IPS-20b (cell line): ENCODE results near the gene IREB2.

Experiments used
- H3K27ac ChIP-seq: one replicate; pipeline ENCODE4 v1.5.1; 2013; ENCODE audit warnings: low read length
- H3K27me3 ChIP-seq: 2 replicates; pipeline ENCODE4 v1.6.1; 2013; ENCODE audit warnings: mild to moderate bottlenecking, low read length, inconsistent platforms; ENCODE audit not compliant: insufficient read depth
- H3K36me3 ChIP-seq: 2 replicates; pipeline ENCODE4 v1.6.1; 2013; ENCODE audit warnings: low read depth, mild to moderate bottlenecking, inconsistent platforms, low read length, moderate library complexity; ENCODE audit not compliant: insufficient read depth
- H3K4me1 ChIP-seq: 2 replicates; pipeline ENCODE4 v1.6.1; 2013; ENCODE audit warnings: mild to moderate bottlenecking, control low read depth, inconsistent platforms, low read length, moderate library complexity; ENCODE audit not compliant: insufficient read depth
- H3K4me3 ChIP-seq: 2 replicates; pipeline ENCODE4 v1.5.1; 2013; ENCODE audit warnings: mild to moderate bottlenecking, low read length, inconsistent platforms
- H3K9ac ChIP-seq: 2 replicates; pipeline ENCODE4 v1.6.1; 2013; ENCODE audit warnings: low read depth, mild to moderate bottlenecking, inconsistent platforms, low read length, moderate library complexity
- H3K9me3 ChIP-seq: 2 replicates; pipeline ENCODE4 v1.6.1; 2013; ENCODE audit warnings: mild to moderate bottlenecking, low read depth, low read length, inconsistent platforms; ENCODE audit not compliant: insufficient read depth

The IREB2 gene

DNA sequence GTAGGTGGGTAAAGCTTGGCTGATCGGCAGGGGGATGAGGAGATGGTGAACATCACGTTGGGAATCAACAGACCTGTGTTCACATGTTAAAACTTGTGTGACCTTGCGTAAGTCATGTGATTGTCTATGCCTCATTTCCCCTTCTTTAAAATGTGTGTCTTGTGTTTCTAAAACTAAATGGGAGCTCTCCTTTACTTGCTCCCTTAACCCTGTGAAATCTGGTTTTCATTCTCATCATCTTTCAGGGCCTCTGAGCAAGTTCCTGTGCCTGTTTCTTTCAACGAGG lies 29.7 kb upstream of the IREB2 start:
- Histone ChIP-seq H3K36me3 (no peaks in the 10 kb centered on the region), H3K4me1 (no peaks in the 10 kb centered on the region), H3K9ac (no peak overlapping the region), H3K27ac (no peak overlapping the region), H3K9me3 (no peaks in the 10 kb centered on the region), H3K4me3 (no peak overlapping the region), H3K27me3 (no peaks in the 10 kb centered on the region; the same call in 1 of the 2 replicates)

GRCh38 chr15:78408961-78409360 lies 29.1 kb upstream of the IREB2 start:
- no peaks in the 10 kb centered on the region for H3K9me3 ChIP-seq
- no peak overlapping the region for H3K4me3 ChIP-seq
- no peak overlapping the region for H3K27ac ChIP-seq
- no peaks in the 10 kb centered on the region for H3K4me1 ChIP-seq
- H3K9ac ChIP-seq: no peak overlapping the region
- H3K36me3 ChIP-seq: no peaks in the 10 kb centered on the region
- no peaks in the 10 kb centered on the region; the same call in 1 of the 2 replicates for H3K27me3 ChIP-seq

- Histone ChIP-seq H3K9me3 (no peaks in the 10 kb centered on the region), H3K4me3 (no peak overlapping the region), H3K36me3 (no peaks in the 10 kb centered on the region), H3K27ac (no peak overlapping the region), H3K9ac (no peak overlapping the region), H3K4me1 (no peaks in the 10 kb centered on the region), H3K27me3 (no peaks in the 10 kb centered on the region)
Observed at GRCh38 chr15:78411061-78411460, 27.0 kb upstream of the IREB2 start.

- H3K4me3 ChIP-seq: no peak overlapping the region
- no peaks in the 10 kb centered on the region for H3K27me3 ChIP-seq
- no peaks in the 10 kb centered on the region for H3K36me3 ChIP-seq
- H3K9me3 ChIP-seq: no peaks in the 10 kb centered on the region
- no peak overlapping the region for H3K9ac ChIP-seq
- no peak overlapping the region for H3K27ac ChIP-seq
- H3K4me1 ChIP-seq: no peaks in the 10 kb centered on the region
Observed at GRCh38 chr15:78414621-78415250, 23.3 kb upstream of the IREB2 start.

DNA sequence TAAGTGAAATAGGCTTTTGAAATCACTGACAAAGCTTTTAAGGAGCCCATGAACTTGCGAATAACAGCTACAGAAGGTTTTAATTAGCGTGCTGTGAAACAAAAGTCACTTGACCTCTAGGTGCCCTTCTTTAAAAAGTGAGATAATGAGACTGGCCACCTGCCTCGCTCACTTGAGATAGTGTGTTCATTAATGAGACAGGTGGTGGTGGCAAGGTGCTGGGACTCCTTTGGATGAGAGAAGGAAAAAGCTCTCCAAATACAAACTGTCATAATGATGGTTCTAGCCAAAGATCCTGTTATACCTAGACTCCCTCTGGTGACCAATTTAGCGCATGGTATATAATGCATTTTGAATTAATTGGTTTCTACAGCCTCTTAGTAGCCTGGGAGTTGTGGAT lies 22.7 kb upstream of the IREB2 start:
- no peak overlapping the region for H3K4me3 ChIP-seq
- H3K4me1 ChIP-seq: no peaks in the 10 kb centered on the region
- H3K9ac ChIP-seq: no peak overlapping the region
- H3K9me3 ChIP-seq: no peaks in the 10 kb centered on the region
- H3K27me3 ChIP-seq: no peaks in the 10 kb centered on the region
- no peak overlapping the region for H3K27ac ChIP-seq
- H3K36me3 ChIP-seq: no peaks in the 10 kb centered on the region

DNA sequence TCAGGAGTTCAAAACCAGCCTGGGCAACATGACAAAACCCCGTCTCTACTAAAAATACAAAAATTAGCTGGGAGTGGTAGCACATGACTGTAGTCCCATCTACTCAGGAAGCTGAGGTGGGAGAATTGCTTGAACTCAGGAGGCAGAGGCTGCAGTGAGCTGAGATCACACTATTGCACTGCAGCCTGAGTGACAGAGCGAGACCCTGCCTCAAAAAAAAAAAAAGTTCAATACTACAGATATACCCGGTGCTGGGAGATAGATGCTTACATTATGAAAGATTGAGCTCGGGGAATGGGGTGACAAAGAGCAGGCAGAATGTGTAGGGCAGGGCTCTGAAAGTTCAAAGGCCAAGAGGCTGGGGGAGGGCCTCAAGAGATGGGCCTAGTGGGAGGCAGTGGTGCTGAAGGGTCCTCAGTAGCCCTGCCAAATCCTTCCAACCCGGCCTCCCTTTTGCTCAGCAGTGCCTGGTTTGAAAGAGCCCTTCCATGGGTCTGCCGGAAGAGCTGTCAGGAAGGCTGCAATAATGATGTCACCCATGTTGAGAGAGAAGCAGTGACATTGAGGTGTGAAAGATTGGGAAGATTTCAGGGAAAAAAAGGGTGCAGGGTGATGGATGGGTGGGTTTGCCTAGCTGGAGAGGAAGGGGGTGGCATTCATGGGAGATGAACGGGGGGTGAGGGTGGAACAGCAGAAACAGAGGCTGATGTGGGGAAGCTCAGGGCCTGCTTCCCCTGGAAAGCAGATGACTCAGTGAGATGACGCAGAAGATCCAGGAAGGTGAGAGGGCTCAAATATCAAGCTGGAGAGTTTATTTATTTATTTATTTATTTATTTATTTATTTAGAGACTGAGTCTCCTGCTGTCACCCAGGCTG lies 20.0 kb upstream of the IREB2 start:
- Histone ChIP-seq H3K4me3 (no peak overlapping the region), H3K9me3 (no peaks in the 10 kb centered on the region), H3K4me1 (no peaks in the 10 kb centered on the region), H3K27me3 (no peaks in the 10 kb centered on the region; the same call in 1 of the 2 replicates), H3K27ac (no peak overlapping the region), H3K9ac (no peak overlapping the region), H3K36me3 (no peaks in the 10 kb centered on the region)

GRCh38 chr15:78418686-78419085 lies 19.3 kb upstream of the IREB2 start:
- no peaks in the 10 kb centered on the region for H3K9me3 ChIP-seq
- no peaks in the 10 kb centered on the region for H3K36me3 ChIP-seq
- H3K4me3 ChIP-seq: no peak overlapping the region
- H3K9ac ChIP-seq: no peak overlapping the region
- no peaks in the 10 kb centered on the region; the same call in 1 of the 2 replicates for H3K27me3 ChIP-seq
- H3K4me1 ChIP-seq: no peaks in the 10 kb centered on the region
- H3K27ac ChIP-seq: no peak overlapping the region

DNA sequence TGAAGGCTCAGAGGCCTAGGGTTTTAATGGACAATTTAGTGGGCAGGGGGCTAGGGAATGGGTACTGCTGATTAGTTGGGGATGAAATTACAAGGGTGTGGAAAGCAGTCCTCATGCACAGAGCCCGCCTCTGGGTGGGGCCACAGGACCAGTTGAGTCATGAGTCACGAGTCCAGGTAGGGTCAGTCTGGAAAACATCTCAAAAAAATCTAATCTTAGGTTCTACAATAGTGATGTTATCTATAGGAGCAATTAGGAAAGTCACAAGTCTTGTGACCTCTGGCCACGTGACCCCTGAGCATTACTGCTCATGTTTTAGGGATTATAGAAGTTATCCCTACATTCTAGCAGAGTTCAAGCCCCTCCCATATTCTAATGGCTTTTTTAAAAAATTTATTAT lies 18.6 kb upstream of the IREB2 start:
- Histone ChIP-seq H3K4me3 (no peak overlapping the region), H3K27ac (no peak overlapping the region), H3K27me3 (no peaks in the 10 kb centered on the region; the same call in 1 of the 2 replicates)

GRCh38 chr15:78420220-78420619 lies 17.8 kb upstream of the IREB2 start:
- no peaks in the 10 kb centered on the region for H3K9me3 ChIP-seq
- H3K36me3 ChIP-seq: no peaks in the 10 kb centered on the region
- no peak overlapping the region for H3K27ac ChIP-seq
- H3K27me3 ChIP-seq: no peaks in the 10 kb centered on the region; the same call in 1 of the 2 replicates
- H3K4me1 ChIP-seq: no peaks in the 10 kb centered on the region
- no peak overlapping the region for H3K9ac ChIP-seq
- H3K4me3 ChIP-seq: no peak overlapping the region

More for the DNA sequence above, 18.6 kb upstream of the IREB2 start:
- Histone ChIP-seq H3K9ac (no peak overlapping the region), H3K4me1 (no peaks in the 10 kb centered on the region), H3K36me3 (no peaks in the 10 kb centered on the region), H3K9me3 (no peaks in the 10 kb centered on the region)

DNA sequence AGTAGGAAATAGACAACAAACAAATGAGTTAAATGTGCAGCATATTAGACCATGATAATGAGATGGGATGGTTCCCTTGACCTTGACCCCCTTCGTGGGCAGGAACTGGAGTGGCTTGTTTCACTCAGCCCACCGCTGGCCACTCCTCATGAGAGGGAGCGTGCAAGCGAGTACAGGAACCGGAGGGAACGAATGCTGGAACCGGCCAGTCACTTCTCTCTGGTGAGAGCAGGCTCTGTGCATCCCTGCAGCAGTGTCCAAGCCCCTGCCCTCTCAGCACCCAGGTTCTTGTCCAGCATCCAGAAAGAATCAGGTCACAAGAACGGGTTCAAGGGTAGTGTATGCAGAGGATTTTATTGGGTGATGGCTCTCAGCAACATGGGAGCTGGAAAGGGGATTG lies 17.2 kb upstream of the IREB2 start:
- Histone ChIP-seq H3K4me1 (no peaks in the 10 kb centered on the region), H3K9me3 (no peaks in the 10 kb centered on the region), H3K27ac (no peak overlapping the region), H3K36me3 (no peaks in the 10 kb centered on the region), H3K9ac (no peak overlapping the region), H3K4me3 (no peak overlapping the region), H3K27me3 (no peaks in the 10 kb centered on the region; the same call in 1 of the 2 replicates)

GRCh38 chr15:78421238-78421965 lies 16.6 kb upstream of the IREB2 start:
- H3K4me1 ChIP-seq: no peaks in the 10 kb centered on the region
- H3K9me3 ChIP-seq: no peaks in the 10 kb centered on the region
- H3K36me3 ChIP-seq: no peaks in the 10 kb centered on the region
- no peak overlapping the region for H3K27ac ChIP-seq
- no peaks in the 10 kb centered on the region; the same call in 1 of the 2 replicates for H3K27me3 ChIP-seq
- H3K9ac ChIP-seq: no peak overlapping the region
- H3K4me3 ChIP-seq: no peak overlapping the region
